OCI-LY1 (cell line): ENCODE data around the gene HLA-DMB.
A peak's percentile ranks its signal among the peaks of the same experiment; 100 is the strongest.

Source experiments
- CTCF ChIP-seq: fragments of 200-600 bp; sonication (generic), shearing (Covaris generic); IDR thresholded peaks from 2 replicates; pipeline ENCODE4 v1.5.1; 2017; ENCODE audit warnings: mild to moderate bottlenecking, antibody characterized with exemption, low read length, moderate library complexity, mixed read lengths
- EZH2 ChIP-seq: fragments of 200-600 bp; sonication (generic), shearing (Covaris generic); IDR thresholded peaks from 2 replicates; pipeline ENCODE4 v1.8.0; 2017; ENCODE audit warnings: borderline replicate concordance, mixed run types, mild to moderate bottlenecking, antibody characterized with exemption, low read length, moderate library complexity, mixed read lengths

GRCh38 chr6:32984622-32985389 is 44.0 kb upstream of the HLA-DMB start:
- TF ChIP-seq CTCF (peak; percentile 91), EZH2 (no peak)
